Central memory CD8-positive, alpha-beta T cell (primary cell): ENCODE measurements around the gene TSSK2.

Source experiments
- ATAC-seq: fragments of 150-1000 bp; cut with Tn5 transposase; replicated peaks from 2 replicates; pipeline ENCODE4 v1.10.0; 2022; ENCODE audit warnings: mild to moderate bottlenecking, moderate FRiP score, moderate number of reproducible peaks; ENCODE audit not compliant: poor library complexity, severe bottlenecking; ENCODE audit errors: extremely low read depth
- DNase-seq, 2 donors: peaks; one replicate each; pipeline ENCODE4 v3.0.0; 2021; ENCODE audit warnings: low spot score in 2 of 2
- H3K27ac Mint-ChIP-seq: one replicate; pipeline ENCODE4 v1.8.0; 2022; ENCODE audit warnings: low read depth, mild to moderate bottlenecking, moderate library complexity, mixed read lengths
- H3K27me3 Mint-ChIP-seq: one replicate; pipeline ENCODE4 v1.8.0; 2022; ENCODE audit warnings: mixed read lengths
- H3K36me3 Mint-ChIP-seq: one replicate; pipeline ENCODE4 v1.8.0; 2022; ENCODE audit warnings: mild to moderate bottlenecking, moderate library complexity, mixed read lengths; ENCODE audit not compliant: insufficient read depth
- H3K4me1 Mint-ChIP-seq: one replicate; pipeline ENCODE4 v1.8.0; 2022; ENCODE audit warnings: mixed read lengths
- H3K4me3 Mint-ChIP-seq: one replicate; pipeline ENCODE4 v1.8.0; 2022; ENCODE audit warnings: mild to moderate bottlenecking, moderate library complexity, mixed read lengths
- H3K9me3 Mint-ChIP-seq: one replicate; pipeline ENCODE4 v1.8.0; 2022; ENCODE audit warnings: mixed read lengths

The TSSK2 gene

GRCh38 chr22:19174106-19175025 lies 43.3 kb downstream of the TSSK2 start:
- H3K4me1 Mint-ChIP-seq = peaks cover 35% of the 10 kb centered on the region
- H3K27me3 Mint-ChIP-seq = peaks cover 11% of the 10 kb centered on the region
- no peak for DNase-seq
- no peak overlapping the region for H3K4me3 Mint-ChIP-seq
- H3K9me3 Mint-ChIP-seq = no peaks in the 10 kb centered on the region
- no peak for ATAC-seq
- peaks cover 14% of the 10 kb centered on the region for H3K36me3 Mint-ChIP-seq
- no peak overlapping the region for H3K27ac Mint-ChIP-seq

- Mint-ChIP-seq H3K36me3 (peaks cover 14% of the 10 kb centered on the region), H3K4me1 (peaks cover 30% of the 10 kb centered on the region), H3K27me3 (peaks cover 4% of the 10 kb centered on the region), H3K27ac (no peak overlapping the region), H3K9me3 (no peaks in the 10 kb centered on the region), H3K4me3 (no peak overlapping the region)
- DNase-seq = no peak
- no peak for ATAC-seq
These were observed 44.0 kb downstream of the TSSK2 start for GRCh38 chr22:19175026-19175601.

- no peak overlapping the region for H3K27ac Mint-ChIP-seq
- no peaks in the 10 kb centered on the region for H3K27me3 Mint-ChIP-seq
- DNase-seq = no peak
- H3K9me3 Mint-ChIP-seq = no peaks in the 10 kb centered on the region
- H3K36me3 Mint-ChIP-seq = peaks cover 11% of the 10 kb centered on the region
- peaks cover 24% of the 10 kb centered on the region for H3K4me1 Mint-ChIP-seq
- ATAC-seq = no peak
- H3K4me3 Mint-ChIP-seq = no peak overlapping the region
These were observed 44.6 kb downstream of the TSSK2 start for GRCh38 chr22:19175602-19176174.

- Mint-ChIP-seq H3K27ac (peak overlapping the region; percentile 70), H3K27me3 (no peaks in the 10 kb centered on the region), H3K9me3 (no peaks in the 10 kb centered on the region), H3K36me3 (peaks cover 7% of the 10 kb centered on the region), H3K4me3 (peak overlapping the region; percentile 79), H3K4me1 (peaks cover 19% of the 10 kb centered on the region)
- ATAC-seq (no peak), DNase-seq (no peak)
These were observed 45.1 kb downstream of the TSSK2 start for GRCh38 chr22:19176175-19176643.

- Mint-ChIP-seq H3K27ac (peak overlapping the region; percentile 70), H3K4me1 (peaks cover 19% of the 10 kb centered on the region), H3K4me3 (peak overlapping the region; percentile 79), H3K9me3 (no peaks in the 10 kb centered on the region), H3K27me3 (no peaks in the 10 kb centered on the region), H3K36me3 (peaks cover 3% of the 10 kb centered on the region)
- DNase-seq (no peak), ATAC-seq (no peak)
These were observed 45.6 kb downstream of the TSSK2 start for GRCh38 chr22:19176732-19177131.

- no peaks in the 10 kb centered on the region for H3K27me3 Mint-ChIP-seq
- no peaks in the 10 kb centered on the region for H3K9me3 Mint-ChIP-seq
- peaks cover 21% of the 10 kb centered on the region for H3K4me1 Mint-ChIP-seq
- H3K36me3 Mint-ChIP-seq = peaks cover 3% of the 10 kb centered on the region
- peak overlapping the region; percentile 79 for H3K4me3 Mint-ChIP-seq
- H3K27ac Mint-ChIP-seq = peak overlapping the region; percentile 70
- DNase-seq (no peak), ATAC-seq (no peak)
These were observed 46.3 kb downstream of the TSSK2 start for GRCh38 chr22:19177164-19178064.

GRCh38 chr22:19178065-19178656 lies 47.1 kb downstream of the TSSK2 start:
- peak overlapping the region; percentile 65 for H3K27ac Mint-ChIP-seq
- H3K4me1 Mint-ChIP-seq = peaks cover 16% of the 10 kb centered on the region
- DNase-seq (peak; percentile 25 to 30), ATAC-seq (peak; percentile 66)
- peak overlapping the region; percentile 79 for H3K4me3 Mint-ChIP-seq
- H3K36me3 Mint-ChIP-seq = peaks cover 3% of the 10 kb centered on the region
- no peaks in the 10 kb centered on the region for H3K27me3 Mint-ChIP-seq
- no peaks in the 10 kb centered on the region for H3K9me3 Mint-ChIP-seq

GRCh38 chr22:19178657-19179496 lies 47.8 kb downstream of the TSSK2 start, which contains the start of gene SLC25A1:
SLC25A1 (minus strand) TSS chr22:19178736; CDS start chr22:19178673, 63 bp downstream.
- H3K4me1 Mint-ChIP-seq = peaks cover 10% of the 10 kb centered on the region
- DNase-seq (peak; percentile 18 to 22), ATAC-seq (peak; percentile 49)
- peaks cover 3% of the 10 kb centered on the region for H3K36me3 Mint-ChIP-seq
- H3K27ac Mint-ChIP-seq = peak within 1 kb of the TSS; percentile 70
- no peaks in the 10 kb centered on the region for H3K27me3 Mint-ChIP-seq
- peak within 1 kb of the TSS; percentile 79 for H3K4me3 Mint-ChIP-seq
- no peaks in the 10 kb centered on the region for H3K9me3 Mint-ChIP-seq

- Mint-ChIP-seq H3K27ac (peak overlapping the region; percentile 70), H3K4me1 (peaks cover 10% of the 10 kb centered on the region), H3K4me3 (peak overlapping the region; percentile 79), H3K27me3 (peaks cover 3% of the 10 kb centered on the region), H3K9me3 (no peaks in the 10 kb centered on the region), H3K36me3 (peaks cover 3% of the 10 kb centered on the region)
- peak; percentile 35 for ATAC-seq
- DNase-seq = no peak
These were observed 48.5 kb downstream of the TSSK2 start for GRCh38 chr22:19179497-19180048.

- H3K27ac Mint-ChIP-seq = no peak overlapping the region
- peaks cover 10% of the 10 kb centered on the region for H3K4me1 Mint-ChIP-seq
- H3K27me3 Mint-ChIP-seq = peaks cover 8% of the 10 kb centered on the region
- peaks cover 3% of the 10 kb centered on the region for H3K36me3 Mint-ChIP-seq
- no peaks in the 10 kb centered on the region for H3K9me3 Mint-ChIP-seq
- H3K4me3 Mint-ChIP-seq = no peak overlapping the region
- ATAC-seq = no peak
- no peak for DNase-seq
These were observed 49.1 kb downstream of the TSSK2 start for GRCh38 chr22:19180234-19180633.
